ENCODE measurements around the gene LPAR1. TPM values are rescaled to one million over a fixed set of nuclear protein-coding genes. Genes with fewer than 3 reads are reported as not detected.

Gene LPAR1
- total and polyA plus RNA-seq, 10 of the 15 experiments (the other 5 are each of a cell fraction or from before 2014, with no cell fraction given) = 3.3 to 12.9 (median 8.4) TPM

DNA sequence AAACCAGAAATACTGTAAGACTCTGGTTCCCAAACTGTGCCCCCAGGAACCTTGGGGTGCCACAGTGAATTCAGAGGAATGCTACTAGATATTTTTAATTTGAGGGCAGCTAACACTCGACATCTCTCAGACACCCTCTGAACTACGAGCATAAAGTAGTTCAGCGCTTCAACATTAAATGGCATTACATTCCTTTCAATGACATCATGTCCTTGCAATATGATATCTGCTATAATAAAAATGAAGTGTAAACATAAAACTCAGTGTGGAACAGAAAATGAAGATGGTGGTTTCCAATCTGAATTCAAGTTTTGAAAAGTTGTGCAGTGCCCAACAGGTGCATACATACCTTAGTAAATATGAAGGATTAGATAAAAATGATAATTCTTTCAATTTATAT is 116.1 kb downstream of the LPAR1 start:
- ATAC-seq = no peak
- no peak for DNase-seq (ENCODE audit: low read depth, low spot score)
- H3K4me1 ChIP-seq (ENCODE audit: control insufficient read depth, insufficient read depth, low read length) = no peaks in the 10 kb centered on the region
- in situ Hi-C loops (cut with MboI) = no loop called here
- no peak for TF ChIP-seq MYB (IDR thresholded peaks at IDR 0.05; ENCODE audit: borderline replicate concordance, low read depth, low read length)
- H3K36me3 ChIP-seq (ENCODE audit: control insufficient read depth in 2 of 2, insufficient read depth in 2 of 2, low read length in 1 of 2) = no peaks in the 10 kb centered on the region
- no peak for FAIRE-seq
- no peak overlapping the region; the same call in 1 of the 2 replicates for H2AFZ ChIP-seq (ENCODE audit: control insufficient read depth, low read depth, low read length)
- no peak overlapping the region for H3K9ac ChIP-seq (ENCODE audit: control insufficient read depth, insufficient read depth, low read length)
- RAD21 ChIA-PET (ENCODE audit: unreplicated experiment) = no interaction called here
- CTCF ChIA-PET = interaction anchor here (0.6 kb wide), 1 partner anchor 8 kb away, joined by 3 read pairs; no protein-coding TSS in a partner anchor
- H3K4me2 ChIP-seq (ENCODE audit: control insufficient read depth, insufficient read depth) = no peak overlapping the region
- WGBS (ENCODE audit: insufficient coverage, insufficient replicate concordance, low lambda C conversion rate, missing lambda C conversion rate) = 57% methylated on average over 3 of the region's 3 CpGs
- no TSS peak for BruUV-seq (replicated peaks)
- no peaks in the 10 kb centered on the region for H4K20me1 ChIP-seq (ENCODE audit: control insufficient read depth, insufficient read depth)
- H3K4me3 ChIP-seq = no peak overlapping the region
- POLR2A ChIA-PET = interaction anchor here (1.0 kb wide), 1 partner anchor 27 kb away, joined by 9 read pairs; no protein-coding TSS in a partner anchor
- H3K79me2 ChIP-seq (ENCODE audit: control insufficient read depth, insufficient read depth, low read length) = no peaks in the 10 kb centered on the region
- SMC1A ChIA-PET (ENCODE audit: uncharacterized antibody, unreplicated experiment) = interaction anchor here (1.1 to 2.3 kb wide), 4 partner anchors 9 to 14 kb away, joined by 3 to 7 read pairs (median 4); no protein-coding TSS in a partner anchor
- H3K27me3 ChIP-seq (replicated peaks in 1 of 2; ENCODE audit: control insufficient read depth in 2 of 2, insufficient read depth in 2 of 2, low read length in 1 of 2) = no peaks in the 10 kb centered on the region
- no peak overlapping the region for H3K27ac ChIP-seq (ENCODE audit: control insufficient read depth, insufficient read depth)
- H3K9me3 ChIP-seq (replicated peaks; ENCODE audit: control insufficient read depth, insufficient read depth, low read length) = peaks cover 1% of the 10 kb centered on the region; the same call in 1 of the 3 replicates
- intact Hi-C loops (cut with micrococcal nuclease; ENCODE audit: unreplicated experiment) = no loop called here

DNA sequence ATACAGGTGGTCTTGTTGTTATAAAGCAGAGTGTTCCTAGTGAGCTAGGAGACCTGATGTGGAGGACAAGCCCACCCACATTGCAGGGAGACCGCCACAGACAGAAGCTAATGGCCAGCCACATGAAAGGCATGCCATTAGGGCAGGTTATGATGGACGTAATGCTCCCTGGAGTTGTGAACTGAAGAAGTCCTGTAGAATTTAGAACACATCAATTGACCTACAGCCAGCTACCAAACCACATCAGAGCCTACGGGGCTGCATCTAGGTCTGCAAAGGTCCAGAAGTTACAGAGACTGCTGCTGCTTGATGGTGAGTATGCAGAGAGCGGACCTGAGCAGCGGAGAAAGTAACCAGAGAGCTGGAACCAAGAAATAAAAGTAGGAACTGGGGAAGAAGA is 116.6 kb downstream of the LPAR1 start:
- H4K20me1 ChIP-seq (ENCODE audit: control insufficient read depth, insufficient read depth) = no peaks in the 10 kb centered on the region
- SMC1A ChIA-PET (ENCODE audit: uncharacterized antibody, unreplicated experiment) = interaction anchor here (1.1 to 2.3 kb wide), 5 partner anchors 8 to 89 kb away, joined by 3 to 7 read pairs (median 3); no protein-coding TSS in a partner anchor

More for the DNA sequence above, 116.6 kb downstream of the LPAR1 start:
- Histone ChIP-seq H3K4me2 (ENCODE audit: control insufficient read depth, insufficient read depth) (no peak overlapping the region), H3K4me1 (ENCODE audit: control insufficient read depth, insufficient read depth, low read length) (no peaks in the 10 kb centered on the region), H2AFZ (ENCODE audit: control insufficient read depth, low read depth, low read length) (peak overlapping the region; percentile 9; the same call in 1 of the 2 replicates), H3K9ac (ENCODE audit: control insufficient read depth, insufficient read depth, low read length) (no peak overlapping the region), H3K36me3 (ENCODE audit: control insufficient read depth in 2 of 2, insufficient read depth in 2 of 2, low read length in 1 of 2) (no peaks in the 10 kb centered on the region), H3K27me3 (replicated peaks in 1 of 2; ENCODE audit: control insufficient read depth in 2 of 2, insufficient read depth in 2 of 2, low read length in 1 of 2) (no peaks in the 10 kb centered on the region), H3K79me2 (ENCODE audit: control insufficient read depth, insufficient read depth, low read length) (no peaks in the 10 kb centered on the region), H3K27ac (ENCODE audit: control insufficient read depth, insufficient read depth) (no peak overlapping the region), H3K4me3 (no peak overlapping the region), H3K9me3 (replicated peaks; ENCODE audit: control insufficient read depth, insufficient read depth, low read length) (peaks cover 1% of the 10 kb centered on the region; the same call in 1 of the 3 replicates)
- no TSS peak for BruUV-seq (replicated peaks)
- ATAC-seq = peak; percentile 33
- no peak for DNase-seq (ENCODE audit: low read depth, low spot score)
- ChIA-PET POLR2A (interaction anchor here (1.0 kb wide), 1 partner anchor 27 kb away, joined by 9 read pairs; no protein-coding TSS in a partner anchor), CTCF (interaction anchor here (0.6 kb wide), 1 partner anchor 9 kb away, joined by 3 read pairs; no protein-coding TSS in a partner anchor), RAD21 (ENCODE audit: unreplicated experiment) (no interaction called here)
- WGBS (ENCODE audit: insufficient coverage, insufficient replicate concordance, low lambda C conversion rate, missing lambda C conversion rate) = 83% methylated on average over 5 of the region's 5 CpGs
- TF ChIP-seq RUNX3 (IDR thresholded peaks at IDR 0.05; ENCODE audit: low read length) = peak; percentile 40; the same call in 1 of the 2 replicates
- TF ChIP-seq, protein P1, sequence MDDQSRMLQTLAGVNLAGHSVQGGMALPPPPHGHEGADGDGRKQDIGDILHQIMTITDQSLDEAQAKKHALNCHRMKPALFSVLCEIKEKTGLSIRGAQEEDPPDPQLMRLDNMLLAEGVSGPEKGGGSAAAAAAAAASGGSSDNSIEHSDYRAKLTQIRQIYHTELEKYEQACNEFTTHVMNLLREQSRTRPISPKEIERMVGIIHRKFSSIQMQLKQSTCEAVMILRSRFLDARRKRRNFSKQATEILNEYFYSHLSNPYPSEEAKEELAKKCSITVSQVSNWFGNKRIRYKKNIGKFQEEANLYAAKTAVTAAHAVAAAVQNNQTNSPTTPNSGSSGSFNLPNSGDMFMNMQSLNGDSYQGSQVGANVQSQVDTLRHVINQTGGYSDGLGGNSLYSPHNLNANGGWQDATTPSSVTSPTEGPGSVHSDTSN (IDR thresholded peaks at IDR 0.05; ENCODE audit: insufficient replicate concordance, low read depth, low read length) = no peak
- peak; percentile 84 for TF ChIP-seq TCF7 (IDR thresholded peaks at IDR 0.05; ENCODE audit: borderline replicate concordance)
- FAIRE-seq = no peak
- intact Hi-C loops (cut with micrococcal nuclease; ENCODE audit: unreplicated experiment) = no loop called here
- in situ Hi-C loops (cut with MboI) = no loop called here

Measured in GM12878 (cell line).